HEK293 (cell line): ENCODE data around the gene RYR2.

Experiments
- CTCF ChIP-seq: fragments of 450-650 bp; formaldehyde crosslinking; IDR thresholded peaks from 2 replicates; pipeline ENCODE4 v1.5.1; 2016; ENCODE audit warnings: missing biosample characterization, missing genetic modification characterization
- KLF1 ChIP-seq: fragments of 450-650 bp; formaldehyde crosslinking; IDR thresholded peaks from 2 replicates; pipeline ENCODE4 v1.5.1; 2016; ENCODE audit warnings: missing biosample characterization, missing genetic modification characterization
- PRDM6 ChIP-seq: fragments of 450-650 bp; formaldehyde crosslinking; IDR thresholded peaks from 2 replicates; pipeline ENCODE4 v1.5.1; 2017; ENCODE audit warnings: missing biosample characterization, missing genetic modification characterization
- RBAK ChIP-seq: fragments of 450-650 bp; formaldehyde crosslinking; IDR thresholded peaks from 2 replicates; pipeline ENCODE4 v1.5.1; 2016; ENCODE audit warnings: missing biosample characterization, missing genetic modification characterization
- REST ChIP-seq: fragments of 450-650 bp; formaldehyde crosslinking; IDR thresholded peaks from 2 replicates; pipeline ENCODE4 v1.5.1; 2016; ENCODE audit warnings: missing biosample characterization, missing genetic modification characterization
- TSHZ1 ChIP-seq: fragments of 450-650 bp; formaldehyde crosslinking; IDR thresholded peaks from 2 replicates; pipeline ENCODE4 v1.5.1; 2016; ENCODE audit warnings: missing biosample characterization, missing genetic modification characterization, borderline replicate concordance
- ZBTB20 ChIP-seq: fragments of 450-650 bp; formaldehyde crosslinking; IDR thresholded peaks from 2 replicates; pipeline ENCODE4 v1.5.1; 2016; ENCODE audit warnings: missing biosample characterization, missing genetic modification characterization
- ZNF175 ChIP-seq: fragments of 450-650 bp; formaldehyde crosslinking; IDR thresholded peaks from 2 replicates; pipeline ENCODE4 v1.5.1; 2016; ENCODE audit warnings: missing biosample characterization, missing genetic modification characterization
- ZNF561 ChIP-seq: fragments of 450-650 bp; IDR thresholded peaks from 2 replicates; pipeline ENCODE4 v1.5.1; 2018; ENCODE audit warnings: missing biosample characterization, missing genetic modification characterization, borderline replicate concordance

- TF ChIP-seq ZNF561 (tag by site-specific recombination) (no peak), CTCF (tag by site-specific recombination) (no peak), REST (tag by site-specific recombination) (no peak), ZNF175 (no peak), TSHZ1 (tag by site-specific recombination) (no peak), RBAK (tag by site-specific recombination) (no peak), ZBTB20 (tag by site-specific recombination) (no peak), KLF1 (tag by site-specific recombination) (no peak), PRDM6 (no peak)
These were observed 592.9 kb downstream of the RYR2 start for GRCh38 chr1:237634922-237635321.
